Choroid plexus epithelial cell (primary cell): ENCODE data around the gene ADTRP.

Experiments
- DNase-seq: peaks from one replicate; pipeline ENCODE4 v3.0.0-alpha.2; 2010; ENCODE audit warnings: low read depth
- H3K4me3 ChIP-seq: 2 replicates; pipeline ENCODE4 v1.5.1; 2011; ENCODE audit warnings: low read depth, mild to moderate bottlenecking, control low read depth, low read length, moderate library complexity
- CTCF ChIP-seq: conservative IDR thresholded peaks from 2 replicates; pipeline ENCODE4 v1.5.1; 2011; ENCODE audit warnings: low read depth, mild to moderate bottlenecking, control low read depth, inconsistent platforms, low read length, moderate library complexity

The ADTRP gene

GRCh38 chr6:11773581-11773980 is 5.0 kb downstream of the ADTRP start:
- H3K4me3 ChIP-seq, result no peak overlapping the region
- DNase-seq, result no peak
- TF ChIP-seq CTCF, result no peak

- no peak for TF ChIP-seq CTCF
- H3K4me3 ChIP-seq, result no peak overlapping the region
- no peak for DNase-seq
Observed at GRCh38 chr6:11773013-11773412, 5.6 kb downstream of the ADTRP start.

GRCh38 chr6:11772109-11772825 is 6.3 kb downstream of the ADTRP start:
- H3K4me3 ChIP-seq, result no peak overlapping the region
- no peak for TF ChIP-seq CTCF
- DNase-seq, result peak; percentile 96

GRCh38 chr6:11771473-11772048 is 7.0 kb downstream of the ADTRP start:
- H3K4me3 ChIP-seq, result no peak overlapping the region
- DNase-seq, result peak; percentile 47
- no peak for TF ChIP-seq CTCF

- DNase-seq, result peak; percentile 98
- TF ChIP-seq CTCF, result no peak
- H3K4me3 ChIP-seq, result no peak overlapping the region
Observed at GRCh38 chr6:11770546-11771466, 7.8 kb downstream of the ADTRP start.

- DNase-seq, result peak; percentile 25
- TF ChIP-seq CTCF, result no peak
- no peak overlapping the region for H3K4me3 ChIP-seq
Observed at GRCh38 chr6:11769811-11770545, 8.6 kb downstream of the ADTRP start.
